Endothelial cell of umbilical vein (primary cell): ENCODE measurements around the gene SPINK9. TPM values are rescaled to one million over a fixed set of nuclear protein-coding genes. Genes with fewer than 3 reads are reported as not detected.
"Not testable (repeated sequence)": the region's sequence is repeated elsewhere in the genome, so short reads cannot be mapped to it uniquely, and the experiment has no call there.

Experiments used
- BruUV-seq: library from RNA; stranded (reverse); fragments of 400-500 nt; replicated peaks from 2 replicates; lab custom pipeline; 2021; lab: Mats Ljungman, UMichigan
- CTCF ChIA-PET: fragments of 300-600, 350-600 bp; sonication (Branson Sonifier 250); formaldehyde crosslinking; loops from one replicate; lab custom pipeline; 2021; ENCODE audit warnings: antibody characterized with exemption, inconsistent platforms; lab: Charles Lee
- POLR2A ChIA-PET: fragments of 300-600, 350-600 bp; sonication (Branson Sonifier 250); formaldehyde crosslinking; loops from one replicate; lab custom pipeline; 2021; ENCODE audit warnings: antibody characterized with exemption, inconsistent platforms; lab: Charles Lee
- DNase-seq: peaks from one replicate; pipeline ENCODE4 v3.0.0-alpha.2; 2011; ENCODE audit warnings: low read depth, low spot score
- FAIRE-seq: peaks from 2 replicates; lab custom pipeline; 2011; peaks lifted over from hg19 to GRCh38; lab: Jason Lieb, UNC
- H2AFZ ChIP-seq: 2 replicates; pipeline ENCODE4 v1.6.0; 2012; ENCODE audit warnings: low read depth, low read length, control low read depth, inconsistent platforms
- H3K27ac ChIP-seq: 2 replicates; pipeline ENCODE4 v1.5.1; 2011; ENCODE audit warnings: low read depth, mild to moderate bottlenecking, control low read depth, low read length, moderate library complexity; ENCODE audit not compliant: insufficient read depth
- H3K27me3 ChIP-seq, 2 experiments: 2 replicates each; pipeline versions ENCODE4 v1.6.0 to v1.6.1; 2011; ENCODE audit warnings: low read length in 2 of 2, mixed read lengths in 1 of 2; ENCODE audit not compliant: control insufficient read depth in 2 of 2, insufficient read depth in 2 of 2
- H3K36me3 ChIP-seq, 2 experiments: 2 replicates in 1 of 2; 3 replicates in 1 of 2; pipeline ENCODE4 v1.5.1; 2011; ENCODE audit warnings: low read length in 2 of 2, mild to moderate bottlenecking in 1 of 2, moderate library complexity in 1 of 2; ENCODE audit not compliant: control insufficient read depth in 2 of 2, insufficient read depth in 2 of 2; ENCODE audit errors: extremely low read depth in 1 of 2
- H3K4me1 ChIP-seq: 3 replicates; pipeline ENCODE4 v1.5.1; 2011; ENCODE audit warnings: mild to moderate bottlenecking, low read length; ENCODE audit not compliant: control insufficient read depth, insufficient read depth; ENCODE audit errors: extremely low read depth
- H3K4me2 ChIP-seq: 2 replicates; pipeline ENCODE4 v1.6.1; 2011; ENCODE audit warnings: low read length, control low read depth, mixed read lengths; ENCODE audit not compliant: insufficient read depth
- H3K4me3 ChIP-seq, 3 experiments: fragments of 200-600 bp in 1 of 3; sonication (generic), shearing (Covaris generic) in 1 of 3; replicated peaks in 1 of 3; 2 replicates each; pipeline ENCODE4 v1.5.1; 2011 to 2016; ENCODE audit warnings: control low read depth in 3 of 3, low read length in 3 of 3, mild to moderate bottlenecking in 2 of 3, inconsistent platforms in 1 of 3, low read depth in 1 of 3, moderate library complexity in 1 of 3; ENCODE audit not compliant: insufficient read depth in 1 of 3
- H3K79me2 ChIP-seq: 2 replicates; pipeline ENCODE4 v1.6.0; 2012; ENCODE audit warnings: low read length, inconsistent platforms; ENCODE audit not compliant: control insufficient read depth, insufficient read depth
- H3K9ac ChIP-seq: replicated peaks from 2 replicates; pipeline ENCODE3; 2011; ENCODE audit warnings: low read length, control low read depth; ENCODE audit not compliant: insufficient read depth; ENCODE audit errors: extremely low read depth
- H3K9me1 ChIP-seq: replicated peaks from 3 replicates; pipeline ENCODE4 v1.6.0; 2011; ENCODE audit warnings: mild to moderate bottlenecking, low read length; ENCODE audit not compliant: control insufficient read depth, insufficient read depth; ENCODE audit errors: extremely low read depth
- H3K9me3 ChIP-seq: replicated peaks from 2 replicates; pipeline ENCODE4 v1.5.1; 2012; ENCODE audit warnings: low read length, inconsistent platforms; ENCODE audit not compliant: control insufficient read depth, insufficient read depth
- H4K20me1 ChIP-seq: replicated peaks from 2 replicates; pipeline ENCODE3; 2011; ENCODE audit warnings: mild to moderate bottlenecking, low read length; ENCODE audit not compliant: control insufficient read depth, insufficient read depth; ENCODE audit errors: extremely low read depth
- CTCF ChIP-seq, 2 donors: IDR thresholded peaks; 1 replicate in 1 of 2; 2 replicates in 1 of 2; pipeline ENCODE4 v1.5.1; 2011; ENCODE audit warnings: low read length in 2 of 2, mild to moderate bottlenecking in 2 of 2, moderate library complexity in 2 of 2, control low read depth in 1 of 2, inconsistent platforms in 1 of 2, low read depth in 1 of 2; ENCODE audit not compliant: insufficient read depth in 1 of 2; ENCODE audit errors: extremely low read depth in 1 of 2
- EZH2 ChIP-seq: IDR thresholded peaks from 2 replicates; pipeline ENCODE4 v1.6.1; 2012; ENCODE audit warnings: borderline replicate concordance, low read depth, mild to moderate bottlenecking, moderate library complexity, low read length, inconsistent platforms; ENCODE audit not compliant: severe bottlenecking
- FOS ChIP-seq: IDR thresholded peaks from 2 replicates; pipeline ENCODE4 v1.6.1; 2011; ENCODE audit warnings: mild to moderate bottlenecking, low read length, moderate library complexity, borderline replicate concordance; ENCODE audit not compliant: insufficient read depth
- GATA2 ChIP-seq: IDR thresholded peaks from 2 replicates; pipeline ENCODE4 v1.7.0; 2011; ENCODE audit warnings: low read depth, mild to moderate bottlenecking, moderate library complexity, mixed read lengths, low read length; ENCODE audit not compliant: insufficient read length, insufficient read depth
- JUN ChIP-seq: IDR thresholded peaks from 2 replicates; pipeline ENCODE4 v1.6.1; 2011; ENCODE audit warnings: borderline replicate concordance, low read depth; ENCODE audit not compliant: insufficient read length, insufficient read depth
- MAX ChIP-seq: IDR thresholded peaks from 2 replicates; pipeline ENCODE4 v1.6.1; 2011; ENCODE audit not compliant: insufficient read depth, insufficient read length
- MYC ChIP-seq: IDR thresholded peaks from one replicate; pipeline ENCODE4 v1.6.1; 2011; ENCODE audit warnings: mild to moderate bottlenecking, low read depth, low read length
- POLR2A ChIP-seq: IDR thresholded peaks from 2 replicates; pipeline ENCODE4 v1.6.1; 2012; ENCODE audit warnings: low read depth, mild to moderate bottlenecking, control low read depth, low read length
- POLR2AphosphoS5 ChIP-seq: IDR thresholded peaks from 2 replicates; pipeline ENCODE4 v1.6.1; 2012; ENCODE audit warnings: low read depth, mild to moderate bottlenecking, control low read depth, low read length, moderate library complexity; ENCODE audit not compliant: insufficient read depth
- dilution Hi-C: fragments of 300-500 bp; cut with MboI; formaldehyde crosslinking; loops from one replicate; pipeline ENCODE4 v1.15.0; 2019; ENCODE audit warnings: low sequenced_read_pairs; ENCODE audit not compliant: extremely low pct_ligation_motif_present
- intact Hi-C: fragments of 100-400 bp; cut with micrococcal nuclease; formaldehyde crosslinking; loops from one replicate; pipeline ENCODE4 v1.10.0; 2022
- polyA plus RNA-seq, 4 experiments: library from polyadenylated mRNA; depleted of rRNA in 3 of 4; stranded (reverse) in 3 of 4; unstranded in 1 of 4; fragments of >200 nt; gene quantifications; 2 replicates each; pipeline versions ENCODE4 v1.2.1 to v1.2.3, GENCODE V29; 2011 to 2012; ENCODE audit warnings: missing spikeins in 1 of 4
- total RNA-seq: library from RNA; stranded (reverse); gene quantifications from 2 replicates; pipeline ENCODE4 v1.2.3, GENCODE V29; 2021

The SPINK9 gene
- total and polyA plus RNA-seq, 2 donors (not counting 3 experiments of a cell fraction or from before 2014, with no cell fraction given), result not detected

GRCh38 chr5:148314731-148315130 lies 20.6 kb upstream of the SPINK9 start:
- Histone ChIP-seq H3K4me3 (no peak overlapping the region), H3K4me2 (no peak overlapping the region), H3K79me2 (no peaks in the 10 kb centered on the region), H3K9me3 (no peaks in the 10 kb centered on the region), H3K9me1 (no peaks in the 10 kb centered on the region), H3K9ac (no peak overlapping the region), H3K27me3 (no peaks in the 10 kb centered on the region), H3K4me1 (no peaks in the 10 kb centered on the region), H4K20me1 (no peaks in the 10 kb centered on the region), H3K36me3 (no peaks in the 10 kb centered on the region), H2AFZ (no peak overlapping the region), H3K27ac (no peak overlapping the region)
- ChIA-PET POLR2A (no interaction called here), CTCF (interaction anchor here (0.8 to 2.2 kb wide), 3 partner anchors 23 to 60 kb away, joined by 3 to 9 read pairs (median 8); no protein-coding TSS in a partner anchor)
- intact Hi-C loops (no loop called here), dilution Hi-C loops (no loop called here)
- DNase-seq (no peak), FAIRE-seq (no peak)
- BruUV-seq, result no TSS peak
- TF ChIP-seq MYC (no peak), CTCF (IDR thresholded peaks at IDR 0.05; ENCODE audit: extremely low read depth in 1 of 2, insufficient read depth in 1 of 2, low read depth in 1 of 2, low read length in 2 of 2) (no peak), POLR2AphosphoS5 (no peak), MAX (no peak), POLR2A (no peak), FOS (no peak), JUN (no peak), EZH2 (no peak), GATA2 (no peak)

GRCh38 chr5:148320011-148320963 lies 15.1 kb upstream of the SPINK9 start:
- CTCF ChIA-PET, result not testable (repeated sequence)

More at GRCh38 chr5:148320011-148320963, 15.1 kb upstream of the SPINK9 start:
- H3K36me3 ChIP-seq, H3K27ac ChIP-seq, DNase-seq, H3K9me1 ChIP-seq, H3K4me1 ChIP-seq, H3K9ac ChIP-seq, H3K27me3 ChIP-seq, POLR2A ChIA-PET, H3K79me2 ChIP-seq, intact Hi-C loops, H3K4me2 ChIP-seq, dilution Hi-C loops, FAIRE-seq, BruUV-seq, H3K9me3 ChIP-seq, H4K20me1 ChIP-seq: not testable (repeated sequence)
- peak overlapping the region in 1 of 3 experiments; percentile 32 for H3K4me3 ChIP-seq
- peak overlapping the region; percentile 33 for H2AFZ ChIP-seq
